IMR-90 (cell line): ENCODE data around the gene PARVG. TPM values are rescaled to one million over a fixed set of nuclear protein-coding genes. Genes with fewer than 3 reads are reported as not detected.

ENCODE experiments used
- ATAC-seq: fragments of 200-7000 bp; cut with Tn5 transposase; 2 replicates; pipeline ENCODE4 v1.9.1; 2020; ENCODE audit warnings: low read depth, mild to moderate bottlenecking, moderate library complexity
- BruUV-seq: library from RNA; stranded (reverse); fragments of 400-500 nt; replicated peaks from 2 replicates; lab custom pipeline; 2021; lab: Mats Ljungman, UMichigan
- CTCF ChIA-PET: fragments of 300-600 bp; formaldehyde crosslinking; extraction: SDS; loops from one replicate; lab custom pipeline; 2021; ENCODE audit warnings: antibody characterized with exemption; lab: Yijun Ruan, JAX
- POLR2A ChIA-PET: fragments of 300-600 bp; sonication (Branson Sonifier 250); formaldehyde crosslinking; loops from one replicate; lab custom pipeline; 2022; ENCODE audit warnings: antibody characterized with exemption; ENCODE audit not compliant: unreplicated experiment; lab: Charles Lee
- DNase-seq: peaks from one replicate; pipeline ENCODE4 v3.0.0; 2013
- H2AFZ ChIP-seq: replicated peaks from 2 replicates; pipeline ENCODE3; 2013; ENCODE audit warnings: low read length, mild to moderate bottlenecking; ENCODE audit not compliant: poor library complexity
- H2AK5ac ChIP-seq: 2 replicates; pipeline ENCODE4 v1.6.1; 2013; ENCODE audit warnings: low read depth, low read length, inconsistent platforms
- H2AK9ac ChIP-seq: replicated peaks from 2 replicates; pipeline ENCODE3; 2013; ENCODE audit warnings: mild to moderate bottlenecking, low read depth, low read length, moderate library complexity; ENCODE audit not compliant: poor library complexity
- H2BK120ac ChIP-seq: 2 replicates; pipeline ENCODE4 v1.6.1; 2013; ENCODE audit warnings: low read depth, low read length, inconsistent platforms
- H2BK15ac ChIP-seq: 3 replicates; pipeline ENCODE4 v1.6.1; 2013; ENCODE audit warnings: low read depth, low read length, inconsistent platforms
- H2BK20ac ChIP-seq: 2 replicates; pipeline ENCODE4 v1.6.1; 2013; ENCODE audit warnings: low read depth, mild to moderate bottlenecking, inconsistent platforms, low read length, moderate library complexity
- H2BK5ac ChIP-seq: 2 replicates; pipeline ENCODE4 v1.6.1; 2013; ENCODE audit warnings: mild to moderate bottlenecking, low read depth, low read length, inconsistent platforms; ENCODE audit not compliant: poor library complexity, severe bottlenecking
- H3K14ac ChIP-seq: replicated peaks from 2 replicates; pipeline ENCODE4 v1.6.1; 2013; ENCODE audit warnings: low read depth, low read length, inconsistent platforms
- H3K18ac ChIP-seq: 2 replicates; pipeline ENCODE4 v1.6.1; 2013; ENCODE audit warnings: low read depth, low read length, control low read depth
- H3K23ac ChIP-seq: 2 replicates; pipeline ENCODE4 v1.6.1; 2013; ENCODE audit warnings: low read depth, low read length, inconsistent platforms
- H3K27ac ChIP-seq: 2 replicates; pipeline ENCODE4 v1.5.1; 2013; ENCODE audit warnings: mild to moderate bottlenecking, control low read depth, low read length; ENCODE audit not compliant: insufficient read depth
- H3K27me3 ChIP-seq: 2 replicates; pipeline ENCODE4 v1.6.1; 2013; ENCODE audit warnings: low read length; ENCODE audit not compliant: control insufficient read depth, insufficient read depth
- H3K36me3 ChIP-seq: 2 replicates; pipeline ENCODE4 v1.6.1; 2013; ENCODE audit warnings: low read length, mixed read lengths; ENCODE audit not compliant: control insufficient read depth, insufficient read depth
- H3K4ac ChIP-seq: 2 replicates; pipeline ENCODE4 v1.6.1; 2013; ENCODE audit warnings: low read depth, low read length, inconsistent platforms
- H3K4me1 ChIP-seq: 2 replicates; pipeline ENCODE4 v1.6.1; 2013; ENCODE audit warnings: low read length, mixed read lengths; ENCODE audit not compliant: control insufficient read depth, insufficient read depth
- H3K4me2 ChIP-seq: 2 replicates; pipeline ENCODE4 v1.6.1; 2013; ENCODE audit warnings: low read depth, mild to moderate bottlenecking, control low read depth, low read length, moderate library complexity
- H3K4me3 ChIP-seq: 2 replicates; pipeline ENCODE4 v1.5.1; 2013; ENCODE audit warnings: low read depth, mild to moderate bottlenecking, control low read depth, low read length, moderate library complexity; ENCODE audit not compliant: insufficient read depth
- H3K56ac ChIP-seq: 2 replicates; pipeline ENCODE4 v1.6.1; 2013; ENCODE audit warnings: low read length, inconsistent platforms; ENCODE audit not compliant: insufficient read depth; ENCODE audit errors: extremely low read depth
- H3K79me1 ChIP-seq, 2 experiments: 2 replicates each; pipeline ENCODE4 v1.6.1; 2013; ENCODE audit warnings: low read length in 2 of 2, inconsistent platforms in 1 of 2, low read depth in 1 of 2
- H3K9ac ChIP-seq: 2 replicates; pipeline ENCODE4 v1.6.1; 2013; ENCODE audit warnings: low read depth, low read length, control low read depth
- H3K9me1 ChIP-seq: 2 replicates; pipeline ENCODE4 v1.6.1; 2013; ENCODE audit warnings: low read length, inconsistent platforms; ENCODE audit not compliant: insufficient read depth
- H3K9me3 ChIP-seq: 2 replicates; pipeline ENCODE4 v1.6.1; 2013; ENCODE audit warnings: low read length; ENCODE audit not compliant: control insufficient read depth, insufficient read depth
- H4K20me1 ChIP-seq: 2 replicates; pipeline ENCODE4 v1.6.1; 2013; ENCODE audit warnings: low read length, inconsistent platforms; ENCODE audit not compliant: insufficient read depth
- H4K5ac ChIP-seq: 2 replicates; pipeline ENCODE4 v1.6.1; 2013; ENCODE audit warnings: mild to moderate bottlenecking, low read depth, low read length, control low read depth
- H4K8ac ChIP-seq, 2 experiments: 2 replicates each; pipeline ENCODE4 v1.6.1; 2013; ENCODE audit warnings: low read depth in 2 of 2, low read length in 2 of 2, control low read depth in 1 of 2, inconsistent platforms in 1 of 2
- H4K91ac ChIP-seq: 2 replicates; pipeline ENCODE4 v1.6.1; 2013; ENCODE audit warnings: low read depth, low read length, inconsistent platforms; ENCODE audit not compliant: insufficient read depth
- BHLHE40 ChIP-seq: fragments of 150-350 bp; IDR thresholded peaks from 2 replicates; pipeline ENCODE4 v1.6.1; 2016; ENCODE audit warnings: mild to moderate bottlenecking, low read depth, low read length
- CEBPB ChIP-seq: IDR thresholded peaks from 2 replicates; pipeline ENCODE4 v1.6.1; 2012; ENCODE audit warnings: low read depth, low read length, improper control_type of control experiment
- CHD1 ChIP-seq: IDR thresholded peaks from 2 replicates; pipeline ENCODE4 v1.6.1; 2012; ENCODE audit warnings: low read depth, low read length, improper control_type of control experiment
- CTCF ChIP-seq: conservative IDR thresholded peaks from 2 replicates; pipeline ENCODE4 v1.5.1; 2012; ENCODE audit warnings: mild to moderate bottlenecking, low read depth, low read length, improper control_type of control experiment
- MAFK ChIP-seq: IDR thresholded peaks from 2 replicates; pipeline ENCODE4 v1.6.1; 2012; ENCODE audit warnings: low read depth, low read length, improper control_type of control experiment
- MXI1 ChIP-seq: IDR thresholded peaks from 2 replicates; pipeline ENCODE4 v1.6.1; 2012; ENCODE audit warnings: low read depth, mild to moderate bottlenecking, low read length, moderate library complexity, borderline replicate concordance
- POLR2A ChIP-seq: IDR thresholded peaks from 2 replicates; pipeline ENCODE4 v1.6.1; 2012; ENCODE audit warnings: mild to moderate bottlenecking, low read depth, low read length
- RFX5 ChIP-seq: IDR thresholded peaks from 2 replicates; pipeline ENCODE4 v1.8.0; 2012; ENCODE audit warnings: low read depth, mild to moderate bottlenecking, low read length, moderate library complexity
- USF2 ChIP-seq: fragments of 150-350 bp; IDR thresholded peaks from 2 replicates; pipeline ENCODE4 v1.6.1; 2017; ENCODE audit warnings: mild to moderate bottlenecking, antibody characterized with exemption, low read length, low read depth
- WGBS, 2 experiments: methylation state at CpG; one replicate each; pipeline versions ENCODE4 v1.1.5 to v1.1.7; 2013; ENCODE audit warnings: missing lambda C conversion rate in 2 of 2; ENCODE audit not compliant: insufficient read length in 1 of 2; ENCODE audit errors: extremely low coverage in 2 of 2; 5-methylcytosine and 5-hydroxymethylcytosine counted together
- dilution Hi-C: fragments of 300-500 bp; cut with HindIII; formaldehyde crosslinking; loops from one replicate; pipeline ENCODE4 v1.14.3; 2018; ENCODE audit warnings: low sequenced_read_pairs; ENCODE audit not compliant: unreplicated experiment
- in situ Hi-C: fragments of 300-500 bp; cut with MboI; formaldehyde crosslinking; loops from 3 replicates; pipeline ENCODE4 v1.14.3; 2019; ENCODE audit warnings: low sequenced_read_pairs, inconsistent platforms, mixed read lengths
- intact Hi-C: fragments of 100-400 bp; cut with micrococcal nuclease; formaldehyde crosslinking; loops from 2 replicates; pipeline ENCODE4 v1.10.0; 2022
- polyA plus RNA-seq, 3 experiments: library from polyadenylated mRNA; depleted of rRNA; stranded (reverse); fragments of >200 nt; gene quantifications; 2 replicates each; pipeline ENCODE4 v1.2.3, GENCODE V29; 2012; ENCODE audit warnings: low replicate concordance in 1 of 3
- total RNA-seq: library from RNA; depleted of rRNA; stranded (reverse); fragments of >200 nt; gene quantifications from 2 replicates; pipeline ENCODE4 v1.2.3, GENCODE V29; 2012

PARVG gene
- total and polyA plus RNA-seq, 2 of the 4 experiments (the other 2 are of a cell fraction), result not detected

GRCh38 chr22:44218071-44218470 lies 37.3 kb downstream of the PARVG start:
- ATAC-seq, result no peak
- H4K8ac ChIP-seq, result no peak overlapping the region
- H3K27ac ChIP-seq, result no peak overlapping the region
- peaks cover 14% of the 10 kb centered on the region for H3K27me3 ChIP-seq
- H3K4ac ChIP-seq, result no peak overlapping the region
- H3K23ac ChIP-seq, result no peak overlapping the region
- H3K18ac ChIP-seq, result no peak overlapping the region
- WGBS, 2 experiments, result 73% methylated on average over 5 of the region's 6 CpGs; no CpG with 5 or more reads in 1 of the 2 experiments
- H2BK20ac ChIP-seq, result no peak overlapping the region
- H4K91ac ChIP-seq, result no peak overlapping the region
- no peaks in the 10 kb centered on the region for H3K4me1 ChIP-seq
- H3K14ac ChIP-seq, result no peak overlapping the region
- no peak overlapping the region for H2BK15ac ChIP-seq
- ChIA-PET POLR2A (no interaction called here), CTCF (no interaction called here)
- H3K56ac ChIP-seq, result no peak overlapping the region
- no peak overlapping the region for H2BK5ac ChIP-seq
- dilution Hi-C loops (no loop called here), intact Hi-C loops (no loop called here), in situ Hi-C loops (no loop called here)
- no peak overlapping the region for H3K4me3 ChIP-seq
- H3K9me1 ChIP-seq, result no peaks in the 10 kb centered on the region
- no peak overlapping the region for H2AK5ac ChIP-seq
- H2BK120ac ChIP-seq, result no peak overlapping the region
- H2AFZ ChIP-seq, result no peak overlapping the region
- no peaks in the 10 kb centered on the region for H3K79me1 ChIP-seq
- peaks cover 11% of the 10 kb centered on the region for H3K9me3 ChIP-seq
- H2AK9ac ChIP-seq, result no peak overlapping the region
- H3K36me3 ChIP-seq, result no peaks in the 10 kb centered on the region
- no TSS peak for BruUV-seq
- no peak for DNase-seq
- no peak overlapping the region for H3K9ac ChIP-seq
- no peak overlapping the region for H4K5ac ChIP-seq
- H3K4me2 ChIP-seq, result no peak overlapping the region
- H4K20me1 ChIP-seq, result no peaks in the 10 kb centered on the region
- TF ChIP-seq USF2, result no peak
- TF ChIP-seq CTCF, result no peak
- no peak for TF ChIP-seq CHD1
- TF ChIP-seq CEBPB, result no peak
- TF ChIP-seq POLR2A, result no peak
- no peak for TF ChIP-seq BHLHE40
- no peak for TF ChIP-seq RFX5
- no peak for TF ChIP-seq MAFK
- no peak for TF ChIP-seq MXI1
